Muscle of back (tissue), 11 donors: Measurements from ENCODE around the gene KIRREL3. TPM values are rescaled to one million over a fixed set of nuclear protein-coding genes. Genes with fewer than 3 reads are reported as not detected.
A peak's percentile ranks its signal among the peaks of the same experiment; 100 is the strongest.

Source experiments
- DNase-seq, 3 donors: peaks; one replicate each; pipeline versions ENCODE4 v3.0.0 to v3.0.0-alpha.2; 2013
- polyA plus RNA-seq, 10 donors: library from polyadenylated mRNA; unstranded; fragments of 120-200 nt; gene quantifications; one replicate each; pipeline ENCODE4 v1.2.1, GENCODE V29; 2013; ENCODE audit not compliant: insufficient read length in 10 of 10

KIRREL3 gene
- polyA plus RNA-seq, 10 donors: 0.44 to 2.8 (median 1.2) TPM

- DNase-seq: no peak
Observed at GRCh38 chr11:126489836-126490660, 510.5 kb downstream of the KIRREL3 start.

GRCh38 chr11:126488591-126489370 is 511.8 kb downstream of the KIRREL3 start:
- DNase-seq: no peak

- no peak for DNase-seq
Observed at GRCh38 chr11:126487711-126488110, 512.9 kb downstream of the KIRREL3 start.

DNA sequence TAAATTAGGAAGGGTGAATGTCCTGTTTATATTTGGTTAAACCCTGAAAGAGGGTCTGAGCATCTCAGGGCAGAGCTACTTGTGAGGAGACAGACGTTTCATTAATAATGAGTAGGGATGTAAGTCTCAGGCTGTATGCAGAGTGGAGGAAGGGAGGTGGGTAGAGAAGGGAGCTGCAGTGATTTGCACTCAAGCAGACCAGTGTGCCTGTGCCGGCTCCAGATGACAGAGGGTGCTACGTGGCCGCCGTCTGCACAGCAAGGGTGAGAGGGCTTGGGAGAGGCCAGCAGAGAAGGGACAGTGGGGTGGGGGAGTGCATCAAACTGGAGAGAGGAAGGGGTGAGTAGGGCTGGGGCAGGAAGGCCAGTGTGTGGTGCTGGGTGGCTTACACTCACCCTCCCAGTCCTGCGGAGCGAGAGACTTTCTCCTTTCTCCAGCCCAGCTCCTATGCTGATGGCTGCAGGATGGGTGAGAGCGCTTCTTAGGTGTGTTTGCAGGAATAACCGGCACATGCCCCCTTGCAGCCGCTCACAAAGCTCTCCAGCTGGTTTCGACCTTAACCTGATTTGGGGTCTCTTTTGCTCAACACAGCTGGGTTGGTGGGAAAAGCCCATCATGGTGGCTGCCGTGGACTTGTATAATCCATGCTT is 514.5 kb downstream of the KIRREL3 start:
- DNase-seq: no peak

DNA sequence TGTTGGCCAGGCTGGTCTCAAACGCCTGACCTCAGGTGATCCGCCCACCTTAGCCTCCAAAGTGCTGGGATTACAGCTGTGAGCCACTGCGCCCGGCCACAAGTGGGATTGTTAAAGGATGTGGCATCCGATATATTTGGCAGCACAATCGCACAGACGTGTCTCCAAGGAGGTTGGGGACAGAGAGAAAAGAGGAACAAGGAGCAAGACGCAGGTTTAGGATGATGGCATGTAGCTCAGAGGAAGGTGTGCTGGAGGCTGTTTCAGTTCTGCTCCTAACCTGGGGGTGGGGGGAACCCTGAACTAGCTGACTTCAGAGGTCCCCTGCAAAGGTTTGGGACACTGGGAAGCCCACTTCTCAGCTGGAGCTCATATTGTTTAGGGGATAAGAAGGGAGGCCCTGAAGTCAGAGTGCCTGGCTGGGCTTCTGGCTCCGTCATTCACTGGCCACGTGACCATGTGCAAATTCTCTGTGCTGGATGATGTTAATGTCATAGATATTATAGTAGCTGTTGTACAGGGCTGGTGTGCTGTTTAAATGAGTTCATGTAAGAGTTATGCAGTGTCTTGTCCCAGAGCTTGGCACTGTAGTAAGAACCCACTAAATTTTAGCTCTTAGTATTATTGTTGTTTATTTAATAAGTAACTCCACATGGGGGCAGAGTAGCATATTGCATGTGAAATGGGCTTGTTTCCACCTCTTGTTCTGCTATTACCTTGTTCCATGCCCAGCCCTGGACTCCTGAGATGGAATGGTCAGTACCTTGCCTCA is 515.4 kb downstream of the KIRREL3 start:
- DNase-seq: peak in 2 of 3 donors; percentile 35 to 64

DNA sequence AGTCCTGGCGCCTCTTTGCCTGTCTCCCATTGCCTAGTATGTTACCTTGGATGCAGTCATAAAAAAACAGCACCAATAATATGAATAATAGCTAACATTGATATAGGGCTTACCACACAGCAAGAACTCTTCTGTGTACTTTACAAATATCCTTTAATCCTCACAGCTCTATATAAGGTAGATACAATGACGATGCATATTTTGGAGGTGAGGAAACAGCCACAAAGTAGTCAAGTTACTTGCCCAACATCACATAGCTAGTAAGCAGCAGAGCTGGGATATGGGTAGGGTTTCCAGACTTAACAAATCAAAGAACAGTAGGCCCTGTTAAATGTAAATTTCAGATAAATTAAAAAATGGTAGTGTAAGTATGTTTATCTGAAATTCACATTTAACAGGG is 516.3 kb downstream of the KIRREL3 start:
- peak in 1 of 3 donors; percentile 25 for DNase-seq

DNA sequence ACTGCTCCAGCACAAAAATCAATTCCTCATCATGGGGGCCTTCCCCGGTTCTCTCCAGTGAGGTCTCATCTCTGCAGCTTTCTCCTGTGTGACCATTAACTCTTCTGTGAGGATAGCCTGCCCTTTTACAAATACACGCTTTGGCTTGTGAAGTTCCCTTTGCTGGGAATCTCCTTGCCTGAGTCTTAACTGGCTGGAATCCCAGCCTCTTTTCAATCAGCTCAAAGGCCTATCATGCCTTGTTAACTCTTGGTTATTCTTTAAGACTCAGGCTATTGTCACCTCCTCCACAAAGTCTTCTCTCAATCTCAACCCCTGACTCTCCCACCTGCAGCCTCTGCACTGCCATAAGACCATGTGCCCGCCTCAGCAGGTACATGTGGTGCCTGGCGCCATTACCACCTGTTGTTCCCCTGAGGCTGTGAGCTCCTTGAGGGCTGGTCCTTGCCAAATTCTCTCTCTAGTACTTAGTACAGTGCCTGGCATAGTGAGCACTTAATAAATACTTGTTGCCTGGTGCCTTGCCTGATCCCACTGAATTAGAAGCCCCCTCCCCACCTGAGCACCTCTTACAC is 516.9 kb downstream of the KIRREL3 start:
- no peak for DNase-seq

- DNase-seq: no peak
Observed at GRCh38 chr11:126482586-126483108, 517.9 kb downstream of the KIRREL3 start.

DNA sequence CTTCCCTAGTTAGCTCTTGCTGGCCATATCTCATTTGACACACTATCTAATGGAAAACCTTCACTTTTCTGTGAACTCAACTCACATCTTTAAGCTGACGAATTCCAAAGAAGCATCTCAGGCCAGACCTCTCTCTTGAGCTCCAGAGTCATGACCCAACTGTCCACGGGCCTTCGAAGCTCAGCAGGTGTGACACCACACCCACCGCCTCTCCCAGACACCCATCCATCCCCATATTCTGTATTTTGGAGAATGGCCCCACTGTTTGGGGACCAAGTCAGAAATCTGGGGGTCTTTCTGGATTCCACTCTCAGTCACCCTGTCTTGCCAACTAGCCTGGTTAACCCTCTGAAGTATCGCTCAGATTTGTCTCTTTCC is 519.3 kb downstream of the KIRREL3 start:
- no peak for DNase-seq

GRCh38 chr11:126480410-126481302 is 519.9 kb downstream of the KIRREL3 start:
- peak; percentile 86 to 95 (median 90) for DNase-seq

- no peak for DNase-seq
Observed at GRCh38 chr11:126480015-126480409, 520.6 kb downstream of the KIRREL3 start.

- DNase-seq: no peak
Observed at GRCh38 chr11:126479178-126479930, 521.2 kb downstream of the KIRREL3 start.

- DNase-seq: no peak
Observed at GRCh38 chr11:126478466-126478865, 522.1 kb downstream of the KIRREL3 start.

- DNase-seq: no peak
Observed at GRCh38 chr11:126477535-126478305, 522.9 kb downstream of the KIRREL3 start.

DNA sequence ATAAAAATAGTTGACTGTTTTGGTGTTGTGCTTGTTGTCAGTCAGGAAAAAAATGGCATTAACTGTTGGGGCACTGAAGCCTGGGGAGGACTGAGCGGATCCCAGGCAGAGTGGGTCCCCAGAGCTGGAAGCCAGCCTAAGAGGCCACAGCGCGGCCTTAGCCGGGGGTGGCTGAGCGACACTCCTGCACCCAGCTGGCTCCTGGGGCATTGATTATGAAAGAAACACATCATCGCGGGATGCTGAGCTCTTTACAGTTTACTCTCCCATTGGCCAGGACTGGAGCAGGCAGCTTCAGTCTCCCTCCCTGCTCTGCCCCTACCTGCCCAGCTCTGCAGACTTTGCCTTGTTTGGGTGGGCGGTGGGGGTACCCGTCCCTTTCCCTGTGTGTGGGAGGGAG is 523.6 kb downstream of the KIRREL3 start:
- no peak for DNase-seq

DNA sequence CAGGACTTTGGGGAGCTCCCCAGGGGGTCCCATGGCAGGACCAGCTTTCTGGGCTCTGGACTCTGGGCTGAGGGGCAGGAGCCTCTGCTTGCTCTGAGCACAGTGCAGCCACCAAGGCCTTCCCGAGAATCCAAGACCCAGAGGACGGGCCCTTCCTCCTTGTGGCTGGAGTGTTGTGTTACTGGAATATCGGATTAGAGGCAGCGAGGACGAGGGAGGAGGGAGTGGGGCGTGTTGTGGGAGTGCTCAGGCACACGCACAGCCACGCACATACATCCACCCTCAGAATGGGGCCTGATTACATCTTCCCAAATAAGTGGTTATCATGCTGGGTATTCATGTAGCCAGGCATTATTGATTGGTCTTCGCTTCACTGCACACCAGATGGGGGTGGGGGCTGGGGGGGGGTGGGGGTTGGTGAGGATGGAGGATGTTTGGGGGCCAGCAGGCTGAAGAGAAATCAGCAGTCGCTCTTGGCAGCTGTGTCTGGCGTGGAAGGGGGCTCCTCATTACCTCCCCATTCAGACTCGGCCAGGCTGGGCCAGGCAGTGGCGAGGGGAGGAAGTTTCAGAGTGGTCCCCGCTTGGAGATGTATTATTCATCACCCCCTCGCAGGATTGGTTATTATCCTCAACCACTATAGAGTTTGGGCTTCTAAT is 524.2 kb downstream of the KIRREL3 start:
- DNase-seq: no peak

DNA sequence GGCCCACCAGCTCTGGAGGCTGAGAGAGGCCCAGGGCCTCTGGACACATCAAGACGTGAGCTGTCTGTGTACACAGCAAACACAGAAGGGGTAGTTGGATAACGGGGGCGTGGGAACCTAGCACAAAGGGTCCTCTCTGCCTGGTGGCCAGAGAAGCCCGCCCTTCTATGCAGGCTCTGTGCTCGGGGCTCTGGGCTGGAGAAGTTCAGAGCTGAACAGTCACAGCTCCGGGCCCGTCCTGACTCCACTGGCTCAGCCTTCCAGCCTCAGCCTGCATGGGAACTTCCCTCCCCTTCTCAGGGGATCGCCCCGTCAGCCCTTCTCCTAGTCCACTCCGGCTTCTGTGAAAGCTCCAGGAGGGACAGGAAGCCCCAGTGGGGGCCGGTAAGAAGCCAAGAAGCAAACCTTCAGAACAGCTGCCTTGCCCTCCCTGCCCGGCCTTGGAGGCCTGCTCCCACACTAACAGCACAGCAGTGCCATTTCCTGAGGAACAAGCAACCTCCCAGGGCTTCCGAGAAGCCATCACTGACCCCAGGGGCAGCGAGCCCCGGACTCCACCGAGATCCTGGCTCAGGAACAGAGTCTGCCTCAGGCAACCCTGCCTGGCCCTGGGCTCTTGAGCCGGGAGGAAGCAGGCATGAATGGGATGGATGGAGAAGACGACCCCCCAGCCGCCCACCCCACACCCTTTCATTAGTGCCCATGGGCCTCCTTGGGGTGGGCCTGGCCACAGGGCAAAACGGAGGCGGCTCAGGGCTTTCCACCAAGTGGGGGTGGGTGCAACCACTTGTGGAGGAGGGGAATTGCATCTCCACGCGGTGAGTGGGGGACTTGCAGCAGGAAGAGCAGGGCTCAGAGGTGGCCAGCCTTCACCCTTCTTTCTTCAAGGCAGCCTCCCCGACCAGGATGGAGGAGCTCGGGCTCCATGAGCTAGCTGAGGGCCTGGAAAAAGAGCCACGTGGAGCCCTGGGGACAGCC is 525.3 kb downstream of the KIRREL3 start:
- no peak for DNase-seq
